G401.6 (cell line): ENCODE measurements around the gene SIGLEC11.
"Not testable (repeated sequence)": the region's sequence is repeated elsewhere in the genome, so short reads cannot be mapped to it uniquely, and the experiment has no call there.

Experiments
- FAIRE-seq: peaks from 2 replicates; lab custom pipeline; 2012; peaks lifted over from hg19 to GRCh38; lab: Jason Lieb, UNC

The SIGLEC11 gene, protein sequence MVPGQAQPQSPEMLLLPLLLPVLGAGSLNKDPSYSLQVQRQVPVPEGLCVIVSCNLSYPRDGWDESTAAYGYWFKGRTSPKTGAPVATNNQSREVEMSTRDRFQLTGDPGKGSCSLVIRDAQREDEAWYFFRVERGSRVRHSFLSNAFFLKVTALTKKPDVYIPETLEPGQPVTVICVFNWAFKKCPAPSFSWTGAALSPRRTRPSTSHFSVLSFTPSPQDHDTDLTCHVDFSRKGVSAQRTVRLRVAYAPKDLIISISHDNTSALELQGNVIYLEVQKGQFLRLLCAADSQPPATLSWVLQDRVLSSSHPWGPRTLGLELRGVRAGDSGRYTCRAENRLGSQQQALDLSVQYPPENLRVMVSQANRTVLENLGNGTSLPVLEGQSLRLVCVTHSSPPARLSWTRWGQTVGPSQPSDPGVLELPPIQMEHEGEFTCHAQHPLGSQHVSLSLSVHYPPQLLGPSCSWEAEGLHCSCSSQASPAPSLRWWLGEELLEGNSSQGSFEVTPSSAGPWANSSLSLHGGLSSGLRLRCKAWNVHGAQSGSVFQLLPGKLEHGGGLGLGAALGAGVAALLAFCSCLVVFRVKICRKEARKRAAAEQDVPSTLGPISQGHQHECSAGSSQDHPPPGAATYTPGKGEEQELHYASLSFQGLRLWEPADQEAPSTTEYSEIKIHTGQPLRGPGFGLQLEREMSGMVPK

DNA sequence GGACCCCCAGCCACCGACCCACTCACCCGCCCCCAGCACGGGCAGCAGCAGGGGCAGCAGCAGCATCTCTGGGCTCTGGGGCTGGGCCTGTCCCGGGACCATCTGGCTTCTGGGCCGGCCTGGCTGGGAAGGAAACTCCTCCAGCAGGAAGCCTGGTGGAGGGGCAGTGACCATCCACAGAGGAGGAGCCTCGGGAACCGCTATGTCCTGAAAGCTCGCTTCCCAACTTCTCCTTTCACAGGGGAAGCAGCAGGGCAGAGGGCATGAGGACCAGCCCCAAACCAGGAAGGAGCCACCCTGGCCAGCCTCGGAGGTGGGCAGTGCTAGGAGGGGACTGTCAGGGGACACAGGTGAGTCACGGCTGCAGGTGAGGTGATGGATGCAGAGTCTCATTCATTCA, at the start of gene SIGLEC11:
Gene SIGLEC11 (minus strand): TSS at position 193 of the 400 bp plus-strand sequence. CDS start 91 bp downstream, at position 102.
- not testable (repeated sequence) for FAIRE-seq

DNA sequence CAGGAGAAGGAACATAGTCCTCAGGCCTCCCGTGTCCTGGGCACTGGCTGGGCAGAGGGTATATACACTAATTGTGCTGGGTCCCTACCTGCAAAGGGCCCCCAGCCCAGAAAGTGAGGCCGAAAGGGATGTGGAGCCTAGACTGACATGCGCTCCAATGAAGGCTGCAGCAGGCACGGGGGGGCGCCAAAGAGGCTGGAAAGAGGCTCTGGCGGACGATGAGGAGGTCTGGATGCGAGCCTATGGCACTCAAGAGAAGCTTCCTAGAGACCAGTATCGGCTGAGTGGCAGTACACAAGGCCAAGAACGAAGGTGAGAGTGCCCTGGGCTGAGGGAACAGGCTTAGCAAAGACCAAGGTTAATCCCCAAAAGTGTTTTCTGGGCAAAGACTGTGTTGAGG, 47.6 kb upstream of the SIGLEC11 start:
- no peak for FAIRE-seq

DNA sequence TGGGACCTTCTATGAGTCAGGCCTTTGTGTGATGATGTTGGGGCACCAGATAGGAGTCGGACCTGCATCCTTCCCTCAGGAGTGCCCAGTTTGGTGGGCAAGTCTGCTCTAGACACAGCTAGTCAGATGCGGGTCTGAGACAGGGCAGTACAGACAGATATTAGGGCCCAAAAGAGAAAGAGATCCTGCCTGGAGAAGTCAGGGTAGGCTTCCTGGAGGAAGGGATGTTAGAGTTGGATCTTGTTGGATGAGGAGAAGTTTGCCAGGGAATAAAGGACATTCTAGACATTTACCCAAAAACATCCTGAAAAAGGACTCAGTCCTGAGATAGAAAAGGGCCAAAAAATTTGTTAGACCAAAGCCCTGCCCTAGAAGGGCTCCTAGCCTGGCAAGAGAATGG, 47.0 kb upstream of the SIGLEC11 start:
- no peak for FAIRE-seq

DNA sequence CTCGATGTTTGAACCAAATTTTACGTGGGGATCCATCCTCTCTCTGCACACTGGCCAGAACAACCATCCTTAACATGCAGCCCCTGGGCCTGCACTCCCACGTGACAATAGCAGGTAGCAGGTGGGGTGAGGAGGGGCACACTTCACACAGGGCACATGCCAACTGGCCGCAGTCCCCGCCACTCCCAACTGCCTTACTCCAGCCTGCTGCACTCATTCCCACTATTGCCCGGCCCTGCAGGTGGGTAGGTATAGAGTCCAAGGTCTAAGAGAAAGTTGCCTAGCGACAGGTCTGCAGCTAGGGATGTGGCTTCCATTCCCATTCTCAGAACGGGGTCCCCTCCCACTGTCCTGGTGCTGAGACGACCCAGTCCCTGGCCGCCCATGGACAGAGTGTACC, 46.2 kb upstream of the SIGLEC11 start:
- FAIRE-seq: no peak

DNA sequence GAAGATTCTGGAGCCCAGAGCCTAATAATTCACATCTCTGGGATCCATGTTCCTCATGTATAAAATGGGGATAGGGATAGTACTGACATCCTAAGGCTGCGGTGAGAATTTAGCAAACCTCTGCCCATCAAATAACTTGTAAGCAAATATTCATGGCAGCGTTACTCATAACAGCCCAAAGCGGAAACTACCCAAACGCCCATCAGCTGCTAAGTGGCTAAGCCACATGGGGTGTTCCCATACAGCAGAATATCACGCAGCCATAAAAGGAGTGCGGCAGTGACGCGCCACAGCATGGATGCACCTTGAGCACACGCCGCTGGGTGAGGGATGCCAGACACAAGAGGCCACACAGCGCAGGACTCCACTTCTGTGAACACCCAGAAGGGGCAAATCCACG, 44.5 kb upstream of the SIGLEC11 start:
- FAIRE-seq: no peak

DNA sequence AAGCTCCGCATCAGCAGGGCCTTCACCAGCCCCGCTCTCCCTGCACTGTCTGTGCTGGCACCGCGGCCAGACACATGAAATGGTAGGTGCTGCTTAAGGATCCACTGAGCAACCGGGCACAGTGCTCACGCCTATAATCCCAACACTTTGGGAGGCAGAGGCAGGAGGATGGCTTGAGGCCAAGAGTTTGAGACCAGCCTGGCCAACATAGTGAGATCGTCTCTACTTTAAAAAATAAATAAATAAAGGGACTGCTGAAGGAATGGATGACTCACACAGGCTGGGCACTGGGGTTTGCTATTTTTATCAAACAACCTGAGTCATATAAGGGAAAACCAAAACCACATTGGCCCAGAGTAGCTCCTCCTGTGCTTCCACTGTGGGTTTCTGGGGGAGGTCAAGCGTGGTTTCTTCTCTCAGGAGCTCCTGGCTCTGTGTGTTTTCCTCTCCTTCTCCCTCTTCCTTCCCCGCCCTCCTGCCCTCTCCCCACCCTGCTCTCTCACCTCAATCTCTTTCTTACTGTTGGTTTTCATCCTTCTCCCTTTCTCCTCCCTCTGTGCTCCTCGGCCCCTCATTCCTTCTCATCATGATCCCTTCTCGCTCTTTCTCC, 42.9 kb upstream of the SIGLEC11 start:
- no peak for FAIRE-seq

DNA sequence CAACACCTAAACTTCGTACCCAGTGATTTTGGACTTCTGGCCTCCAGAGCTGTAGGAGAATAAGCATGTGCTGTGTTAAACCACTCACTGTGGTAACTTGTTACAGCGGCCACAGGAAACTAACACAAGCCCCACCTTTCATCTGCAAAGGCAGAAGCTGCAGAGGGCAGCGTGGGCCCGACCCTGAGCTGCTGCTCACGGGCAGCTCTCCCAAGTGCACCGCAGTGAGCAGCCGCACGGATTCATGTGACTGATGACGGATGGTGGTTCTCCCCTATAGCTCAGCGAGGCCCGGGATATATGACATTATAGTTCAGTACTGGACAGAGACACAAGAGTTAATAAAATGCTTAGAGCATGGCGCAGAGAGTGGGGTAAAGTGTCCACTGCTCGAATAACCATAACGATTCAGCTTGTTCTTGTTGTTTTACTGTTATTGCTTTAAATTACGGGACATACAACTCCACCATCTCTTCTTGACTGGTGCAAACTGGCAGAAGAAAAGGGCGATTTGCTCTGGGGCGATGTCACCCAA, 42.3 kb upstream of the SIGLEC11 start:
- FAIRE-seq: no peak

DNA sequence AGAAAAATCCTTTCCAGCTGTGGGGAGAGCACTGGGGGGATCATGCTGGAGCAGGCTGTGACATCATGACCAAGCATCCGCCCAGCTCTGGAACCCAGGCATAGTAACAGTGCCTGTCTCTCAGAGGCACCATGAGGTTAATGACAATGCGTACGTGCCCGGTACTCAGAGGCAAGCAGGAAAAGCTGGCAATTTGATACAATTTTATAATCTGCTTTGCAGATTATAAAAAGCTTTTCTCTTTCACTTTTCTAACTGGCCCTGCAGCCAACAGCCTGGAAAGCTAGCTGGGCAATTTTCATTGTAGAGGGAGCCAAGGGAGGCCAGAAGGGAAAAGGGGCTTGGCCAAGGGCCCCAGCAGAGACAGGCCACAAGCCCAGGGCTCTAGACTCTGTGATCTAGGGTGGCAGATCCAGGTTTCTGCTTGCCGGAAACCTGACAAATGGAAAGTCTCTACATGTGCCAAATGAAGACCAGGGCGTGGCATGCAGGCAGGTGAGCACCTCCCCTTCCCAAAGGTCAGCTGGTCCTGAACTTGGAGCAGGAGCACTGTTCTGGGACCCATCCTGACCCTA, 41.5 kb upstream of the SIGLEC11 start:
- FAIRE-seq: no peak

DNA sequence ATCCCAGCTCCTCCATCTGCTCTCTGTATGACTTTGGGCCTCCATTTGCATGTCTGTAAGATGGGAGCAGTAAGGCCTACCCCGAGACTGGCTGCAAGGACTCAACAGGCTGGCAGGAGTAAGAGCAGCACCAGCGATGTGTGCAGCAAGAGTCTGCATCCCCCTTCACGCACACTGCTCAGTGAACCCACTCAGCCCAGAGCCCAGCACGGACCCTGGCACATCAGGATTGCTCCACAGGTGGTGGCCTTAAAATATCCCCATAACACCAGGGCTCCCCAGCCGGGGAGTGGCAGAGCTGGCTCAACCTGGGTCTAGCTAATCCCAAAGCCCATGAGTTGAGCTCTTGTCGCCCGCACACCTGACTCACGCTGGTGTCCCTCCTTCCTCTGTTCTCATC, 40.8 kb upstream of the SIGLEC11 start:
- FAIRE-seq: no peak

DNA sequence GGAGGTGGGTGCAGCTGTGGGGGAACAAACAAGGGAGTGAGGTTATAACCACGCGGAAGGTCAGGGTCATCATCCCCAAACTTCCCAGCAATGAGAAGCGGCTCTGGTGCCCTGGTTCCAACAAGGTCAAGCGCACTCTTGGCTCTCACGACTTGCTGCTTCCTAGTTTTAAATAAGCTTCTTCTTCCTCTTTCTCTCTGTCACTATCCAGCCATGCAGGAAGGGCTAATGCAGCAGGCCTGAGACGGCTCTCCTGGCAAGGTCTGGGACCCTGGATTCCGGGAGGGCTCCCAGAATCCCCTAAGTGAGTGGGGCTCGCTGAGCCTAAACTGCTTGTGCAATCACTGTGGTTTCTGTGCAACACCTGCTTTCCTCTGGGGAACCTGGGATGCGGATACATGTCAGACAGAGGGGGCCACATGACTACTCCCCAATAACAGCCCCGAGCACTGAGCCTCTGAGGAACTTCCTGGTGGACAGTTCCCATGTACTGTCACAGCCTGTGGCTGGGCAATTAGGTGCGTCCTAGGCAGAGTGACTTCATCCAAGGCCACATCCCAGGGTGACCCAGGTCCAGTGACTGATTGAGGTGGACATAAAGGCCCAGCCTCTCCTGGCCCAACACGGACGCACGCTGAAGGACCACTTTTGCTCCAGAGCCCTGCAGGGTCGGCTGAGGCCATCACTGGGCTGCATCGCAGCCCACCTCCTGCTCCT, 40.0 kb upstream of the SIGLEC11 start:
- no peak for FAIRE-seq

DNA sequence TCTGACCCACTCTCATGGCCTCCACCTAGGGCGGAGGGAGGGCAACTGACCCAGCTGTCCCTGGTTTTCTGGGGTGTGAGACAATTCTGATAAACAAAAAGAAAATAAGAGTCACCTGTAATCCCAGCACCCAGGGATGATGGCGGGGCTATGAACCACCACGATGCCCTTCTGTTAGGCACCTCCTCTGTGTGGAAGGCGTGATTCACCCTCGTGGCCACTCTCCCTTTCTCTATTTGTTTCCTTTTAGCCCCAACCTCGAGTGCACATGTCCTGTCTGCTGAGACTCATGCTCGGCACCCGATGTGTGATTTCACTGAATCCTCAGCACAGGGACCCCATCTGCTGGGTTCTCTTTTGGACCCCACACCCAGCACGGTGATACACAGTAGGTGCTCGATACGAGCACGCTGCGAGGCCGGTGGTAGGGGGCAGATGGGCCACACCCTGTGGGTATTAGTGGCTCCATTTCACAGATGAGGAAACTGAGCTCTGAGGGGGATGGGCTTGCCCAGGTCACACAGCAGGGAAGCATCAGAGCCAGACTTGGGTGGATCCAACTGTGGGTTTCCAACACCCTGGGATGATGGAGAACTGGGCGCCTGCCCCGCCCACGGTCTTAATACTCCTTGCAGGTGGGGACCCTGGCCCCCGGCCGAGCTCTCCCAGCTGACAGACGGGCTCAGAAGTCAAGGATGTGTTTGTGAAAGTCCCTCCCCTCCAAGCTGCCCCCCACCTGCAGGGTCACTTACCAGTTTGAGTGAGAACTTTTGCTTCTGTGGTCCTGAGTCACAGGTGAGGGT, 39.3 kb upstream of the SIGLEC11 start:
- no peak for FAIRE-seq

DNA sequence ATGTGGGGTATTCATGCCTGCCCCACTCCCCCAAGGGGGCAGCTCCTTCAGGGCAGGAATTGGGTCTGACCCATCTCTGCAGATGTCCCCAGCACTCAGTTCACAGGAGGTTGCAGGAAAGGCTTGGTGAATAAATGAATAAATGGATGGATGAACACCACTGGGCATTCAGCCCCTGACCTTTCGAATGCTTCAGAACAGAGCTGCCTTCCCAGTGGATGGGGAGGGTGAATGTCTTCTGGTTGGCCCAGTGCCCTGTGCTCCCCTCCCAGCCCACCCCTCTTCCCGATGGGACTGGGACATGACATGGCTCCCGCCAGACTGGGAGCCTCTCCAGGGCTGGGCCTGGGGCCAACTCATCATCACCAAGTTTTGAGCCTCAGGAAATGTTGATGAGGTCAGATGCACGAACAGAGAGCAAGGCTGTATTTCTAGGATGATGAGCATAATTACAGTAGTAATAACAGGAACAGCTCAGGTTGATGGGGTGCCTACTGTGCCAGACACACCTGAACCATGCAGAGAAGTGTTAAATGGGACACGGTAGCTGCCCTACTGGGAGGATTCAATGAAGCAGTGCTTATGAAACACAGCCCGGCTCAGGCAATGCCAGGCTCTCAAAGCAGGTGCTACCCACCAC, 38.5 kb upstream of the SIGLEC11 start:
- FAIRE-seq: no peak

DNA sequence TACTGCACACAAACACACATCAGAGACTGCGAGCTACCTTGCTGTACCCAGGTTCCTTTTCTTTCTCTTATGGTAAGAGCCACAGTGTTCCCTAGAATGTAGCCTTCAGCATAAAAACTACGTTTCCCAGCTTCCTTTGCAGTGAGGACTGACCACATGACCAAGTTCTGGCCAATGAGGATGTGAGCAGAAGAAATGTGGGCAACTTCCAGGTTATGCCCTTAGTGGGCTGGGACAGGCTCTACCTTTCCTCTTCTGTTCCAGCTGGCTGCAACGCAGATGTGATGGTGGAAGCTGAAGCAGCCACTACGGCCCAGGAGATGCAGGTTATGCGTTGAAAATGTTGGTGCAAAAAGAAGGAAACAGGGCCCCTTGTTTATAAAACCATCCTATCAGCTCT, 36.7 kb upstream of the SIGLEC11 start:
- peak; percentile 91 for FAIRE-seq

DNA sequence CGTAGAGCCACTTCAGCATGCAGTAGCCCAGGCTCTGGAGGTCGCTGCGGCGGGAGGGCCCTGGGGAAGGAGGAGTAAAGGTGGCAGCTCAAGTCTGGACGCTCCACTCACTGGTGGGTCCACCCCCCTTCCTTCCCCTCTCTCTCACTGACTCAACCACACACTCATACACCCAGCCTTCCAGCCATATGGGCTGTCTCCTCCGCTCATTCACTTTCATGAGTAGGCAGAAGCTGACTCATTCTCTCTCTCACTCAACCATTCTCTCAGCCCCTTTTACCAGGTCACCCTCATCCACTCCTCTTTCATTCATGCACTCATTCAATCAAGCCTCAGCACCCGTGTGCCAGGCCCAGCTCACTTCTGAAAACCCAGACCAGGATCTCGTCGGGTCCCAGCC, 27.5 kb upstream of the SIGLEC11 start:
- FAIRE-seq: no peak

DNA sequence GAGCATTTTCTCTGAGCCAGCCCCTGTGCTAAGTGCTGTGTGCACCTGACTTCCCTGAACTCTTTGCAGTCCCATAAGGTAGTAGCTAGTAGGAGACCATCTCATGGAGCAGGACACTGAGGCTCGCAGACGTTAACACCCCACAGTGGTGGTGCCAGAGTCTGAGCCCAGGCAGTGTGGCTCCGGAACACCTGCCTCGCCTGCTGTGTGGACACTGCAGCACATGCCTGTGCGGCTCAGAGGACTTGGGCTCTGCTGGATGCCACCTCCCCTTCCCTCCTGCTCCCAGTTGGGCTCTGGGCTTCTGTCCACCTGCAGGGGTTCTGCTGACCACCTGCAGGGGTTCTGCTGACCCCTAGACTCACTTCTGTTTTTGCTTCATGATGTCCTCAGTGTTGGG, 27.0 kb upstream of the SIGLEC11 start:
- no peak for FAIRE-seq

DNA sequence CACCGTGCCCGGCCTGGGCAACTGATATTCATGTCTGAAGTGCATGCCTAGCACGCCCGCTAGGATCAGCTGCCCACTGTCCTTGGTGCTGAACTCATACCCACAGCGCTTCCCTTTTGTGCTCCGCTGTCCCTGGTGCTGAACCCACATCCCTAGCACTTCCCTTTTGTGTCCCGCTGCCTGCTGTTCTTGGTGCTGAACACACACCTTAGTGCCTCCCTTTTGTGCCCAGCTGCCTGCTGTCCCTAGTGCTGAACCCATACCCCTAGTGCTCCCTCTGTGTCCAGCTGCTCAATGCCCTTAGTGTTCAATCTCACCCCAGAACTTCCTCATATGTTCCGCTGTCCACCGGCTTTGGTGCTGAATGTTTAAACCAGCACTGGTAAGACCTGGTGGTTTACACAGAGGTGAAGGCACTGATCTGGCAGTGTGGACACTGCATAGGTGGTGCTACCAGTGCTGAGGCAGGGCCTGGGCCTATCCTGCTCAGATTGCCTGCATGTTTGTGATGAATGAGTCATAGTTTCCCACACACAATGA, 26.3 kb upstream of the SIGLEC11 start:
- FAIRE-seq: no peak

DNA sequence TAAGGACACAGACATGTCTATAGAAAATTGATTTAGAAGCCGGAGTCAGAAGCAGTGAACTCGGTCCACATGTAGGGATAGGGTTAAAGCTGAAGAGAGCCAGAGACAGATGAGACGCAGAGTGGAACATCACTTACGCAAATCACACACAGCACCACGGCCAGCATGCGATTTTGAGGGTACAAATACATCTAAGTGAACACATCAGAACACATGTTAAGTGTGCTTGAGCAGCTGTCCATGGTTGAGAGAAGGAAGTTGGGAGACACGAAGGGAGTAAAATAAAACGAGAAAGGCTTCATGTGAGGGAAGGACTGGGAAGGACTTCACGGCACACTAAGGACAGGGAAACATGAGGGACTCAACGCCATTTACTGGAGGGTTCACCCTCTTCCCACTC, 25.4 kb upstream of the SIGLEC11 start:
- FAIRE-seq: no peak

DNA sequence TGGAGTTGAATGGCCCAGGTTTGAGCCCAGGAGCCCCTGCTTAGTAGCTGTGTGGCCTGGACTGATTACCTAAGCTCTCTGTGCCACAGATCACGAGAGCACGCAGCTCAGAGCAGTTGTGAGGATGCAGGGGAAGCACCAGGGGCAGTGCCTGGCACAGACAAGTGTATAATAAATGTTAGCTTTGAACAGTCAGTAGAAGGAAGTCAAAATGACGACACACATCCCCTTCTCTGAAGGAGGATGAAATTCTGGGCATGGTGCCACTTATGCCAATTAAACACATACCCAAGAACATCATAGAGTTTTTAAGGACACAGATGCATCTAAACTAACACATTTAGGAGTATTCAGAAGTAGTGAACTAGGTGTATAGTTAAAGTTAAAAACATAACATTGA, 24.9 kb upstream of the SIGLEC11 start:
- no peak for FAIRE-seq

DNA sequence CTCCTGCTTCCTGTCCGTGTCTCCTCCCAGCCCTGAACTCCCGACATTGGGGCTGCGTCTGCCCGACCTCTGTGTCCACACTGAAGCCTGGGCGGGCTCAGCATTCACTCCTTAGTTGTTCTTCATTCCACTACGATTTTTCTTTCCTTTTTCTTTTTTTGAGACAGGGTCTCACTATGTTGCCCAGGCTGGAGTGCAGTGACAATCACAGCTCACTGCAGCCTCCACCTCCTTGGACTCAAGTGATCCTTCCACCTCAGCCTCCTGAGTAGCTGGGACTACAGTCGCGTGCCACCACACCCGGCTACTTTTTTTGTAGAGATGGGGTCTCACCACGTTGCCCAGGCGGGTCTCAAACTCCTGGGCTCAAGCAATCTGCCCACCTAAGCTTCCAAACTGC, 23.5 kb upstream of the SIGLEC11 start:
- no peak for FAIRE-seq

DNA sequence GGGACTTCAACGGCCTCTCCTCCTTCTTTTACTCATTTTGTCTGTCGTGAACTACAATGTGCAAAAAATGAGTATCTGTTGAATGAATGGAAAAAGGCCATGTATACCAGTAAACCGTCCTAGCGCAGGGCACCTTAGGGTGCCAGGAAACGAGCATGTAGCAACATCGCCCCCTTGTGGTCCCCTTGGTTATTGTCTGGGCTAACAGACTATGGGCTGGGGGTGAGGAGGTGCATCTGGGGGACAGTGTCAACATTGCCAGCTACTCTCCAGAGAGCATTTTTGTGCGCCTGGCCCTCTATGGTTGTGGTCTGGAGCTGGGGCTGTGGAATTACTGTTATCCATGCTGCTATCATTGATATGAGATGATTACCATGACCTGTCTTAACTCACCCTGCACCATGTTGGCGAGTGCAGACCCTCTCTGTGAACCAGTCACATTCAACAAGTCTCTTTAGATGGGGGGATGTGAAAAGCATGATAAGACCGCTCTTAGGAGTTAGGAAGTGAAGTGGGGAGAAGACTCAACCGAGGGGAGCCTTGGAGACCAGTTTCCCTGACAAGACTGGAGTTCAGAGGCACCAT, 22.8 kb upstream of the SIGLEC11 start:
- FAIRE-seq: peak; percentile 85
